H1 (cell line): ENCODE results near the gene ZNF385D. TPM values are rescaled to one million over a fixed set of nuclear protein-coding genes. Genes with fewer than 3 reads are reported as not detected.

Experiments
- CTCF ChIA-PET: fragments of 300-600 bp; sonication (Branson Sonifier 250); formaldehyde crosslinking; loops from one replicate; lab custom pipeline; 2021; ENCODE audit not compliant: partially characterized antibody; lab: Charles Lee
- POLR2A ChIA-PET: fragments of 300-600 bp; sonication (Branson Sonifier 250); formaldehyde crosslinking; loops from one replicate; lab custom pipeline; 2021; ENCODE audit warnings: inconsistent platforms; ENCODE audit not compliant: partially characterized antibody; lab: Charles Lee
- DNase-seq, 2 experiments: peaks; one replicate each; pipeline versions ENCODE4 v3.0.0 to v3.0.0-alpha.2; 2010 to 2022; ENCODE audit warnings: low spot score in 2 of 2, low read depth in 1 of 2, mixed read lengths in 1 of 2
- FAIRE-seq: peaks from 2 replicates; lab custom pipeline; 2011; peaks lifted over from hg19 to GRCh38; lab: Jason Lieb, UNC
- H2AFZ ChIP-seq: 2 replicates; pipeline ENCODE4 v1.8.1; 2012; ENCODE audit warnings: low read length, inconsistent platforms
- H2AK5ac ChIP-seq: 2 replicates; pipeline ENCODE4 v1.6.1; 2013; ENCODE audit warnings: low read depth, low read length
- H2BK120ac ChIP-seq: replicated peaks from 2 replicates; pipeline ENCODE3; 2013; ENCODE audit warnings: low read depth, low read length, inconsistent platforms
- H2BK12ac ChIP-seq: 2 replicates; pipeline ENCODE4 v1.6.1; 2013; ENCODE audit warnings: low read depth, low read length
- H2BK15ac ChIP-seq: 2 replicates; pipeline ENCODE4 v1.6.1; 2013; ENCODE audit warnings: low read length
- H2BK20ac ChIP-seq: 2 replicates; pipeline ENCODE4 v1.6.1; 2013; ENCODE audit warnings: low read length
- H2BK5ac ChIP-seq: 2 replicates; pipeline ENCODE4 v1.6.1; 2013; ENCODE audit warnings: low read depth, low read length
- H3K14ac ChIP-seq: 2 replicates; pipeline ENCODE4 v1.6.1; 2013; ENCODE audit warnings: inconsistent platforms; ENCODE audit not compliant: insufficient read length
- H3K18ac ChIP-seq: 2 replicates; pipeline ENCODE4 v1.6.1; 2013; ENCODE audit warnings: low read length; ENCODE audit errors: extremely low read depth
- H3K23ac ChIP-seq: 2 replicates; pipeline ENCODE4 v1.6.1; 2013; ENCODE audit warnings: inconsistent platforms; ENCODE audit not compliant: insufficient read length
- H3K23me2 ChIP-seq: 2 replicates; pipeline ENCODE4 v1.6.1; 2013; ENCODE audit warnings: low read depth, low read length
- H3K27ac ChIP-seq: 2 replicates; pipeline ENCODE4 v1.6.1; 2011; ENCODE audit warnings: low read depth, low read length, inconsistent platforms
- H3K27me3 ChIP-seq, 4 experiments: replicated peaks in 1 of 4; 1 replicate in 1 of 4; 2 replicates in 3 of 4; pipeline versions ENCODE4 v1.6.1 to v1.8.1; 2011 to 2013; ENCODE audit warnings: low read length in 3 of 4, mild to moderate bottlenecking in 3 of 4, inconsistent platforms in 2 of 4, mixed read lengths in 2 of 4, moderate library complexity in 1 of 4; ENCODE audit not compliant: control insufficient read depth in 3 of 4, insufficient read depth in 3 of 4; ENCODE audit errors: extremely low read depth in 1 of 4
- H3K36me3 ChIP-seq, 4 experiments: 2 replicates each; pipeline versions ENCODE4 v1.6.1 to v1.8.1; 2011 to 2013; ENCODE audit warnings: mild to moderate bottlenecking in 4 of 4, low read length in 3 of 4, moderate library complexity in 2 of 4, control low read depth in 1 of 4, inconsistent platforms in 1 of 4; ENCODE audit not compliant: insufficient read depth in 4 of 4, control insufficient read depth in 2 of 4
- H3K4ac ChIP-seq: replicated peaks from 2 replicates; pipeline ENCODE3; 2013; ENCODE audit warnings: low read length, low read depth, mixed read lengths, inconsistent platforms; ENCODE audit not compliant: insufficient read length
- H3K4me1 ChIP-seq, 4 experiments: replicated peaks in 1 of 4; 1 replicate in 1 of 4; 2 replicates in 3 of 4; pipeline versions ENCODE4 v1.6.1 to v1.8.1; 2011 to 2013; ENCODE audit warnings: low read length in 3 of 4, inconsistent platforms in 2 of 4, mixed read lengths in 1 of 4; ENCODE audit not compliant: insufficient read depth in 4 of 4, control insufficient read depth in 3 of 4
- H3K4me2 ChIP-seq, 2 experiments: 2 replicates each; pipeline versions ENCODE4 v1.6.1 to v1.8.1; 2011 to 2013; ENCODE audit warnings: low read depth in 2 of 2, low read length in 2 of 2, control low read depth in 1 of 2, inconsistent platforms in 1 of 2, mild to moderate bottlenecking in 1 of 2; ENCODE audit not compliant: insufficient read depth in 1 of 2
- H3K4me3 ChIP-seq, 4 experiments: fragments of 200-600, 300-600 bp in 1 of 4; sonication (generic), shearing (Covaris generic), sonication (Bioruptor Twin) in 1 of 4; 2 replicates each; pipeline versions ENCODE4 v1.5.1 to v1.8.1; 2011 to 2016; ENCODE audit warnings: low read length in 4 of 4, low read depth in 3 of 4, control low read depth in 2 of 4, inconsistent platforms in 2 of 4, mild to moderate bottlenecking in 2 of 4, mixed read lengths in 1 of 4, moderate library complexity in 1 of 4; ENCODE audit not compliant: insufficient read depth in 2 of 4; ENCODE audit errors: extremely low read depth in 1 of 4
- H3K56ac ChIP-seq: replicated peaks from 2 replicates; pipeline ENCODE3; 2013; ENCODE audit warnings: low read depth, mild to moderate bottlenecking, mixed read lengths, low read length, inconsistent platforms; ENCODE audit not compliant: insufficient read length
- H3K79me1 ChIP-seq: 2 replicates; pipeline ENCODE4 v1.6.1; 2013; ENCODE audit warnings: low read depth, low read length, control low read depth
- H3K79me2 ChIP-seq, 2 experiments: 2 replicates each; pipeline versions ENCODE4 v1.6.1 to v1.8.1; 2012 to 2013; ENCODE audit warnings: low read length in 2 of 2, mild to moderate bottlenecking in 2 of 2, inconsistent platforms in 1 of 2; ENCODE audit not compliant: insufficient read depth in 2 of 2, control insufficient read depth in 1 of 2
- H3K9ac ChIP-seq, 4 experiments: replicated peaks in 1 of 4; 1 replicate in 1 of 4; 2 replicates in 3 of 4; pipeline versions ENCODE4 v1.6.1 to v1.8.1; 2011 to 2013; ENCODE audit warnings: low read depth in 3 of 4, low read length in 3 of 4, control low read depth in 2 of 4, mild to moderate bottlenecking in 2 of 4, moderate library complexity in 2 of 4, inconsistent platforms in 1 of 4; ENCODE audit errors: extremely low read depth in 1 of 4
- H3K9me3 ChIP-seq, 2 experiments: 2 replicates each; pipeline versions ENCODE4 v1.6.1 to v1.8.1; 2012 to 2013; ENCODE audit warnings: mild to moderate bottlenecking in 2 of 2, moderate library complexity in 2 of 2, control low read depth in 1 of 2, inconsistent platforms in 1 of 2, low read depth in 1 of 2, low read length in 1 of 2, mixed read lengths in 1 of 2; ENCODE audit not compliant: insufficient read depth in 2 of 2
- H4K20me1 ChIP-seq, 2 experiments: replicated peaks in 1 of 2; 2 replicates each; pipeline versions ENCODE3 to v1.8.1; 2011 to 2013; ENCODE audit warnings: inconsistent platforms in 2 of 2, low read length in 2 of 2, mild to moderate bottlenecking in 1 of 2; ENCODE audit not compliant: insufficient read depth in 2 of 2, control insufficient read depth in 1 of 2
- H4K5ac ChIP-seq: 2 replicates; pipeline ENCODE4 v1.6.1; 2013; ENCODE audit warnings: low read length, low read depth, mixed read lengths, inconsistent platforms; ENCODE audit not compliant: insufficient read length
- H4K8ac ChIP-seq: 2 replicates; pipeline ENCODE4 v1.8.0; 2013; ENCODE audit warnings: mild to moderate bottlenecking, moderate library complexity, low read length, inconsistent platforms; ENCODE audit not compliant: insufficient read depth; ENCODE audit errors: extremely low read depth
- H4K91ac ChIP-seq: replicated peaks from 2 replicates; pipeline ENCODE3; 2013; ENCODE audit warnings: low read length, mixed read lengths, inconsistent platforms; ENCODE audit not compliant: insufficient read length
- BRCA1 ChIP-seq: IDR thresholded peaks from 2 replicates; pipeline ENCODE4 v1.6.1; 2012; ENCODE audit warnings: low read depth, low read length, improper control_type of control experiment
- CREB1 ChIP-seq: IDR thresholded peaks from 2 replicates; pipeline ENCODE4 v1.6.1; 2012; ENCODE audit warnings: inconsistent platforms
- EGR1 ChIP-seq: IDR thresholded peaks from 2 replicates; pipeline ENCODE4 v1.6.1; 2011; ENCODE audit warnings: low read depth, low read length, borderline replicate concordance
- GTF2F1 ChIP-seq: IDR thresholded peaks from 2 replicates; pipeline ENCODE4 v1.6.1; 2012; ENCODE audit warnings: low read depth, low read length, improper control_type of control experiment, borderline replicate concordance
- NRF1 ChIP-seq: IDR thresholded peaks from 2 replicates; pipeline ENCODE4 v1.6.1; 2011; ENCODE audit warnings: mild to moderate bottlenecking, low read depth, low read length, improper control_type of control experiment
- RAD21 ChIP-seq, 2 experiments: IDR thresholded peaks in 1 of 2; conservative IDR thresholded peaks in 1 of 2; 2 replicates each; pipeline ENCODE4 v1.6.1; 2011; ENCODE audit warnings: low read depth in 2 of 2, low read length in 2 of 2, improper control_type of control experiment in 1 of 2, inconsistent platforms in 1 of 2, mild to moderate bottlenecking in 1 of 2, moderate library complexity in 1 of 2
- SIX5 ChIP-seq: IDR thresholded peaks from 2 replicates; pipeline ENCODE4 v1.6.1; 2011; ENCODE audit warnings: mild to moderate bottlenecking, low read depth, low read length
- SP1 ChIP-seq: IDR thresholded peaks from 2 replicates; pipeline ENCODE4 v1.6.1; 2011; ENCODE audit warnings: low read depth, low read length
- SP2 ChIP-seq: IDR thresholded peaks from 2 replicates; pipeline ENCODE4 v1.6.1; 2012; ENCODE audit warnings: mild to moderate bottlenecking, low read length, inconsistent platforms
- YY1 ChIP-seq: IDR thresholded peaks from 2 replicates; pipeline ENCODE4 v1.6.1; 2011; ENCODE audit warnings: low read depth, mild to moderate bottlenecking, low read length
- WGBS, 2 experiments: shearing (Covaris generic) in 1 of 2; methylation state at CpG; one replicate each; pipeline versions ENCODE4 v1.1.6 to v1.1.7; 2013 to 2015; ENCODE audit warnings: low lambda C conversion rate in 2 of 2, mixed read lengths in 2 of 2, inconsistent platforms in 1 of 2, low coverage in 1 of 2, missing lambda C conversion rate in 1 of 2; ENCODE audit not compliant: insufficient replicate concordance in 2 of 2, insufficient coverage in 1 of 2, insufficient read length in 1 of 2; ENCODE audit errors: extremely low coverage in 1 of 2, missing lambda C conversion rate in 1 of 2; 5-methylcytosine and 5-hydroxymethylcytosine counted together
- polyA plus RNA-seq, 7 experiments: library from polyadenylated mRNA; depleted of rRNA in 3 of 7; stranded (reverse) in 5 of 7; unstranded in 2 of 7; fragments of >200 nt in 5 of 7; fragments of 200-250 nt in 2 of 7; gene quantifications; 1 replicate in 5 of 7; 2 replicates in 1 of 7; 4 replicates in 1 of 7; pipeline versions ENCODE4 v1.2.1 to v1.2.3, GENCODE V29; 2011 to 2013; ENCODE audit warnings: missing spikeins in 2 of 7, mixed read lengths in 2 of 7
- total RNA-seq: library from RNA; stranded (reverse); fragmentation: NEBNext Ultra II Directional; extraction: Animal tissue kit (Norgen Biotek cat#: 25700); gene quantifications from 2 replicates; pipeline ENCODE4 v1.2.1, GENCODE V29; 2021

The ZNF385D gene
- total and polyA plus RNA-seq, 2 of the 8 experiments (the other 6 are each of a cell fraction or from before 2014, with no cell fraction given): 5.9 to 10.8 TPM

DNA sequence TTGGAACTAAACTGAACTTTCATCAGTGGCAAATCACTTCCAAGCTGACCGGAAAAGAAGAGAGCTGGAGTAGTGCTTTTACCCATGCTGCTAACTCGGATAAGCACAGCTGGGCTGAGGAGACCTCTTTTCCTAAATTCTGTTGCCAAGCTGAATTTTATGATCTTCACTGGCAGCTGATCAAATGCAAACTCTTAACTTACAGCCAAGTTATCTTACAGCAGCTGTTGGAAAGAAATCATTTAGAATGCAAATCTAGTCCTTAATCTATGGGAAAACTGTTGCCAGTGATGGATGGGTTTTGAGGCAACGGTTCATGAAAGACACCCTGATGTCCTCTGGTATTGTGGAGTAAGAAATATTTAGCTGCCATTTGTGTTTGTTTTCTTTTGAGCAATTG is 216.5 kb downstream of the ZNF385D start:
- Histone ChIP-seq H3K4ac (no peak overlapping the region), H2AFZ (no peak overlapping the region), H3K4me2 (no peak overlapping the region), H2BK20ac (no peak overlapping the region), H2AK5ac (no peak overlapping the region), H3K27ac (no peak overlapping the region), H3K79me1 (no peaks in the 10 kb centered on the region), H3K36me3 (no peaks in the 10 kb centered on the region), H3K27me3 (no peaks in the 10 kb centered on the region), H3K4me3 (no peak overlapping the region), H3K4me1 (no peaks in the 10 kb centered on the region), H2BK120ac (no peak overlapping the region), H3K79me2 (no peaks in the 10 kb centered on the region), H3K18ac (no peak overlapping the region), H4K8ac (no peak overlapping the region), H4K5ac (no peak overlapping the region), H2BK15ac (no peak overlapping the region), H3K9ac (no peak overlapping the region), H2BK5ac (no peak overlapping the region), H2BK12ac (no peak overlapping the region), H3K56ac (no peak overlapping the region), H3K23me2 (no peaks in the 10 kb centered on the region), H4K91ac (no peak overlapping the region), H3K23ac (no peak overlapping the region), H4K20me1 (no peaks in the 10 kb centered on the region), H3K9me3 (no peaks in the 10 kb centered on the region), H3K14ac (no peak overlapping the region)
- WGBS, 2 experiments: 85% methylated on average over 3 of the region's 3 CpGs; no CpG with 5 or more reads in 1 of the 2 experiments
- DNase-seq: no peak
- ChIA-PET POLR2A (no interaction called here), CTCF (interaction anchor here (0.6 kb wide), 1 partner anchor 153 kb away, joined by 4 read pairs; no protein-coding TSS in a partner anchor)
- TF ChIP-seq SP1 (no peak), EGR1 (no peak), YY1 (no peak), NRF1 (no peak), SIX5 (no peak), BRCA1 (no peak), GTF2F1 (no peak), RAD21 (IDR thresholded peaks at IDR 0.05 in 1 of 2, conservative IDR thresholded peaks at IDR 0.05 in 1 of 2; ENCODE audit: low read depth in 2 of 2, low read length in 2 of 2) (no peak), SP2 (no peak), CREB1 (no peak)
- FAIRE-seq: no peak
